ENCODE data around the gene KLHL3.
A peak's percentile ranks its signal among the peaks of the same experiment; 100 is the strongest.

Gene KLHL3

GRCh38 chr5:137712139-137712667 lies 23.7 kb downstream of the KLHL3 start:
- no peaks in the 10 kb centered on the region for H3K4me1 ChIP-seq (ENCODE audit: control insufficient read depth in 5 of 5, insufficient read depth in 5 of 5, low read length in 5 of 5)

GRCh38 chr5:137710086-137710485 lies 25.8 kb downstream of the KLHL3 start:
- no peak overlapping the region for H3K4me3 ChIP-seq (ENCODE audit: low read depth in 1 of 5, low read length in 5 of 5)
- H3K9me3 ChIP-seq (ENCODE audit: control insufficient read depth in 5 of 5, low read length in 5 of 5), result peaks cover 0 to 8% (median 0%) of the 10 kb centered on the region in 5 donors
- H3K9ac ChIP-seq (ENCODE audit: low read length in 5 of 5), result no peak overlapping the region
- H3K4me1 ChIP-seq (ENCODE audit: control insufficient read depth in 5 of 5, insufficient read depth in 5 of 5, low read length in 5 of 5), result no peaks in the 10 kb centered on the region
- H3K27ac ChIP-seq (ENCODE audit: low read depth, low read length), result no peak overlapping the region
- H3K36me3 ChIP-seq (ENCODE audit: control insufficient read depth in 5 of 5, insufficient read depth in 5 of 5, low read length in 5 of 5), result peaks cover 0 to 6% (median 2%) of the 10 kb centered on the region in 5 donors
- no peaks in the 10 kb centered on the region for H3K27me3 ChIP-seq (ENCODE audit: control insufficient read depth in 5 of 5, insufficient read depth in 4 of 5, low read length in 5 of 5)

More at GRCh38 chr5:137712139-137712667, 23.7 kb downstream of the KLHL3 start:
- Histone ChIP-seq H3K9ac (ENCODE audit: low read length in 5 of 5) (no peak overlapping the region), H3K9me3 (ENCODE audit: control insufficient read depth in 5 of 5, low read length in 5 of 5) (peaks cover 0 to 8% (median 0%) of the 10 kb centered on the region in 5 donors), H3K36me3 (ENCODE audit: control insufficient read depth in 5 of 5, insufficient read depth in 5 of 5, low read length in 5 of 5) (peaks cover 0 to 6% (median 2%) of the 10 kb centered on the region in 5 donors), H3K27ac (ENCODE audit: low read depth, low read length) (no peak overlapping the region), H3K4me3 (ENCODE audit: low read depth in 1 of 5, low read length in 5 of 5) (no peak overlapping the region), H3K27me3 (ENCODE audit: control insufficient read depth in 5 of 5, insufficient read depth in 4 of 5, low read length in 5 of 5) (no peaks in the 10 kb centered on the region)

GRCh38 chr5:137708796-137709559 lies 26.9 kb downstream of the KLHL3 start:
- Histone ChIP-seq H3K9ac (ENCODE audit: low read length in 5 of 5) (no peak overlapping the region), H3K27ac (ENCODE audit: low read depth, low read length) (no peak overlapping the region), H3K4me1 (ENCODE audit: control insufficient read depth in 5 of 5, insufficient read depth in 5 of 5, low read length in 5 of 5) (no peaks in the 10 kb centered on the region), H3K27me3 (ENCODE audit: control insufficient read depth in 5 of 5, insufficient read depth in 4 of 5, low read length in 5 of 5) (no peaks in the 10 kb centered on the region), H3K36me3 (ENCODE audit: control insufficient read depth in 5 of 5, insufficient read depth in 5 of 5, low read length in 5 of 5) (peaks cover 0 to 6% (median 2%) of the 10 kb centered on the region in 5 donors), H3K4me3 (ENCODE audit: low read depth in 1 of 5, low read length in 5 of 5) (no peak overlapping the region), H3K9me3 (ENCODE audit: control insufficient read depth in 5 of 5, low read length in 5 of 5) (peaks cover 0 to 5% (median 0%) of the 10 kb centered on the region in 5 donors)

GRCh38 chr5:137708062-137708461 lies 27.8 kb downstream of the KLHL3 start:
- Histone ChIP-seq H3K4me3 (ENCODE audit: low read depth in 1 of 5, low read length in 5 of 5) (no peak overlapping the region), H3K27ac (ENCODE audit: low read depth, low read length) (no peak overlapping the region), H3K9me3 (ENCODE audit: control insufficient read depth in 5 of 5, low read length in 5 of 5) (peaks cover 0 to 2% (median 0%) of the 10 kb centered on the region in 5 donors), H3K27me3 (ENCODE audit: control insufficient read depth in 5 of 5, insufficient read depth in 4 of 5, low read length in 5 of 5) (no peaks in the 10 kb centered on the region), H3K4me1 (ENCODE audit: control insufficient read depth in 5 of 5, insufficient read depth in 5 of 5, low read length in 5 of 5) (no peaks in the 10 kb centered on the region), H3K9ac (ENCODE audit: low read length in 5 of 5) (no peak overlapping the region), H3K36me3 (ENCODE audit: control insufficient read depth in 5 of 5, insufficient read depth in 5 of 5, low read length in 5 of 5) (peaks cover 0 to 8% (median 2%) of the 10 kb centered on the region in 5 donors)

GRCh38 chr5:137706841-137707240 lies 29.0 kb downstream of the KLHL3 start:
- Histone ChIP-seq H3K4me3 (ENCODE audit: low read depth in 1 of 5, low read length in 5 of 5) (no peak overlapping the region), H3K27me3 (ENCODE audit: control insufficient read depth in 5 of 5, insufficient read depth in 4 of 5, low read length in 5 of 5) (no peaks in the 10 kb centered on the region), H3K36me3 (ENCODE audit: control insufficient read depth in 5 of 5, insufficient read depth in 5 of 5, low read length in 5 of 5) (peaks cover 0 to 8% (median 2%) of the 10 kb centered on the region in 5 donors), H3K4me1 (ENCODE audit: control insufficient read depth in 5 of 5, insufficient read depth in 5 of 5, low read length in 5 of 5) (no peaks in the 10 kb centered on the region), H3K9me3 (ENCODE audit: control insufficient read depth in 5 of 5, low read length in 5 of 5) (no peaks in the 10 kb centered on the region), H3K9ac (ENCODE audit: low read length in 5 of 5) (no peak overlapping the region), H3K27ac (ENCODE audit: low read depth, low read length) (no peak overlapping the region)

GRCh38 chr5:137705106-137705505 lies 30.8 kb downstream of the KLHL3 start:
- peaks cover 0 to 8% (median 2%) of the 10 kb centered on the region in 5 donors for H3K36me3 ChIP-seq (ENCODE audit: control insufficient read depth in 5 of 5, insufficient read depth in 5 of 5, low read length in 5 of 5)
- H3K9ac ChIP-seq (ENCODE audit: low read length in 5 of 5), result no peak overlapping the region
- H3K27me3 ChIP-seq (ENCODE audit: control insufficient read depth in 5 of 5, insufficient read depth in 4 of 5, low read length in 5 of 5), result no peaks in the 10 kb centered on the region
- peaks cover 0 to 3% (median 1%) of the 10 kb centered on the region in 5 donors for H3K4me1 ChIP-seq (ENCODE audit: control insufficient read depth in 5 of 5, insufficient read depth in 5 of 5, low read length in 5 of 5)
- H3K27ac ChIP-seq (ENCODE audit: low read depth, low read length), result no peak overlapping the region
- H3K9me3 ChIP-seq (ENCODE audit: control insufficient read depth in 5 of 5, low read length in 5 of 5), result no peaks in the 10 kb centered on the region
- no peak overlapping the region for H3K4me3 ChIP-seq (ENCODE audit: low read depth in 1 of 5, low read length in 5 of 5)

GRCh38 chr5:137703565-137703964 lies 32.3 kb downstream of the KLHL3 start:
- Histone ChIP-seq H3K27me3 (ENCODE audit: control insufficient read depth in 5 of 5, insufficient read depth in 4 of 5, low read length in 5 of 5) (no peaks in the 10 kb centered on the region), H3K36me3 (ENCODE audit: control insufficient read depth in 5 of 5, insufficient read depth in 5 of 5, low read length in 5 of 5) (peaks cover 0 to 2% (median 0%) of the 10 kb centered on the region in 5 donors), H3K27ac (ENCODE audit: low read depth, low read length) (no peak overlapping the region), H3K4me3 (ENCODE audit: low read depth in 1 of 5, low read length in 5 of 5) (no peak overlapping the region), H3K9ac (ENCODE audit: low read length in 5 of 5) (no peak overlapping the region), H3K4me1 (ENCODE audit: control insufficient read depth in 5 of 5, insufficient read depth in 5 of 5, low read length in 5 of 5) (peaks cover 0 to 15% (median 11%) of the 10 kb centered on the region in 5 donors), H3K9me3 (ENCODE audit: control insufficient read depth in 5 of 5, low read length in 5 of 5) (no peaks in the 10 kb centered on the region)

GRCh38 chr5:137700282-137700680 lies 35.6 kb downstream of the KLHL3 start:
- Histone ChIP-seq H3K9me3 (ENCODE audit: control insufficient read depth in 5 of 5, low read length in 5 of 5) (no peaks in the 10 kb centered on the region), H3K9ac (ENCODE audit: low read length in 5 of 5) (peak overlapping the region in 1 of 5 donors; percentile 1), H3K4me1 (ENCODE audit: control insufficient read depth in 5 of 5, insufficient read depth in 5 of 5, low read length in 5 of 5) (peaks cover 2 to 27% (median 13%) of the 10 kb centered on the region in 5 donors), H3K27me3 (ENCODE audit: control insufficient read depth in 5 of 5, insufficient read depth in 4 of 5, low read length in 5 of 5) (no peaks in the 10 kb centered on the region), H3K4me3 (ENCODE audit: low read depth in 1 of 5, low read length in 5 of 5) (no peak overlapping the region), H3K27ac (ENCODE audit: low read depth, low read length) (no peak overlapping the region), H3K36me3 (ENCODE audit: control insufficient read depth in 5 of 5, insufficient read depth in 5 of 5, low read length in 5 of 5) (peaks cover 0 to 9% (median 0%) of the 10 kb centered on the region in 5 donors)

- no peak overlapping the region for H3K27ac ChIP-seq (ENCODE audit: low read depth, low read length)
Observed at GRCh38 chr5:137699336-137700281, 36.3 kb downstream of the KLHL3 start.

More at GRCh38 chr5:137699336-137700281, 36.3 kb downstream of the KLHL3 start:
- H3K27me3 ChIP-seq (ENCODE audit: control insufficient read depth in 5 of 5, insufficient read depth in 4 of 5, low read length in 5 of 5), result no peaks in the 10 kb centered on the region
- peak overlapping the region in 2 of 5 donors; percentile 1 to 31 for H3K9ac ChIP-seq (ENCODE audit: low read length in 5 of 5)
- H3K36me3 ChIP-seq (ENCODE audit: control insufficient read depth in 5 of 5, insufficient read depth in 5 of 5, low read length in 5 of 5), result peaks cover 0 to 9% (median 0%) of the 10 kb centered on the region in 5 donors
- H3K9me3 ChIP-seq (ENCODE audit: control insufficient read depth in 5 of 5, low read length in 5 of 5), result no peaks in the 10 kb centered on the region
- H3K4me1 ChIP-seq (ENCODE audit: control insufficient read depth in 5 of 5, insufficient read depth in 5 of 5, low read length in 5 of 5), result peaks cover 3 to 34% (median 13%) of the 10 kb centered on the region in 5 donors
- H3K4me3 ChIP-seq (ENCODE audit: low read depth in 1 of 5, low read length in 5 of 5), result no peak overlapping the region
